GM10266 (cell line): ENCODE data around the gene CWC27.

Experiments
- DNase-seq: peaks from one replicate; pipeline ENCODE4 v3.0.0; 2012; ENCODE audit errors: extremely low spot score
- CTCF ChIP-seq: IDR thresholded peaks from 2 replicates; pipeline ENCODE4 v1.5.1; 2012; ENCODE audit warnings: mild to moderate bottlenecking, low read depth; ENCODE audit not compliant: control insufficient read depth, insufficient read depth; ENCODE audit errors: missing control alignments

Gene CWC27

GRCh38 chr5:64767959-64768357 is 772 bp upstream of the CWC27 start:
- no peak for TF ChIP-seq CTCF
- peak; percentile 5 for DNase-seq

GRCh38 chr5:64769855-64770254 is 1.1 kb downstream of the CWC27 start:
- no peak for TF ChIP-seq CTCF

GRCh38 chr5:64771736-64772135 is 3.0 kb downstream of the CWC27 start:
- TF ChIP-seq CTCF: no peak
- no peak for DNase-seq

More at GRCh38 chr5:64769855-64770254, 1.1 kb downstream of the CWC27 start:
- DNase-seq: no peak

- TF ChIP-seq CTCF: no peak
- peak; percentile 5 for DNase-seq
Observed at GRCh38 chr5:64773533-64773932, 4.8 kb downstream of the CWC27 start.

- no peak for DNase-seq
- no peak for TF ChIP-seq CTCF
Observed at GRCh38 chr5:64775291-64775690, 6.6 kb downstream of the CWC27 start.

DNA sequence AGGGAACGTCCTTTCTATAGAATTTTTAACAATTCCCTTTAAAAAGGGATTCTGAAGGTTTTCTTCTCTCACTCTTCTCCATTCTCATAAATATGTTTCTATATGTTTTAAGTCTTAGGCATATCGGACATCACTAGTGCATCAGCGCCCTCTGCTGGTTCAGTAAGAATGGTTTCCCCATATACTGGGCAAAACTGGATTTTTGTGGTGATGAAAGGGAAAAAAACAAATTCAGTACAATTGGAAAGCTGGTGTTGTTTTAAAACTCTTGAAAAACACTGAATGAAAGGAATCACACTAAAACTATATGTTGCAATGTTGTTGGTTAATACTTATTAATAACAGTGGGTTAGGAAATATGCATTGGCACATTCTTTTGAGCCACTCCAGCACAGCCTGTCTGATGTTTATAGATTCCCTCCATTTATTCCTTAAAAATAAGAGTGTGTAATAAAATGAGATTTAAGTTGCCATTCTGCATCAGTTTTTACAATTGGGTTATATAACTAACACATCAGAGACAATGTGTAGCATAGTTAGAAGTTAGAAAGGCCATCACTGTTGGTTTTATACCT is 15.8 kb downstream of the CWC27 start:
- TF ChIP-seq CTCF: peak; percentile 82
- peak; percentile 7 for DNase-seq

DNA sequence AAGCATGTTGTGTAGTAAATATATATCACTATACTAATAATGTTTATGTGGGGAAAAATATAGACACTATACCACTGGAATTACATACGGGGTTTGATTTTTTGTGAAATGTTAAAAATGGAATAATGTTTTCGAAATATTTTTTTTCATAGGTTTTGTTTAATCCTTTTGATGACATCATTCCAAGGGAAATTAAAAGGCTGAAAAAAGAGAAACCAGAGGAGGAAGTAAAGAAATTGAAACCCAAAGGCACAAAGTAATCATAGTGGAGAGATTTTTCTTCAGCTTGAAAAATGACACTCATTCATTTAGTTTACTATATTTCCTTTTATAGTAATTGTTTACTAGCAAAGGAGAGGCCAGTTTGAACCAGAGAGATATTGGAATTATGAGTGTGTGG is 17.6 kb downstream of the CWC27 start:
- no peak for DNase-seq
- no peak for TF ChIP-seq CTCF
